Activated CD4-positive, alpha-beta memory T cell treated with anti-CD3 and anti-CD28 coated beads for 36 hours (primary cell): ENCODE measurements around the gene APH1B. TPM values are rescaled to one million over a fixed set of nuclear protein-coding genes. Genes with fewer than 3 reads are reported as not detected.
A peak's percentile ranks its signal among the peaks of the same experiment; 100 is the strongest.

ENCODE experiments used
- CTCF ChIA-PET: fragments of 350-600 bp; sonication (Branson Sonifier 250); formaldehyde crosslinking; loops from one replicate; lab custom pipeline; 2021; ENCODE audit warnings: antibody characterized with exemption, inconsistent platforms; lab: Charles Lee
- POLR2A ChIA-PET: fragments of 350-600 bp; sonication (Branson Sonifier 250); formaldehyde crosslinking; loops from one replicate; lab custom pipeline; 2021; ENCODE audit warnings: antibody characterized with exemption; lab: Charles Lee
- DNase-seq: peaks from one replicate; pipeline ENCODE4 v3.0.0-alpha.2; 2020
- H3K27ac Mint-ChIP-seq: one replicate; pipeline ENCODE4 v1.8.0; 2021; ENCODE audit warnings: mixed read lengths
- H3K27me3 Mint-ChIP-seq: one replicate; pipeline ENCODE4 v1.8.0; 2021; ENCODE audit warnings: mixed read lengths
- H3K36me3 Mint-ChIP-seq: one replicate; pipeline ENCODE4 v1.8.0; 2021; ENCODE audit warnings: mixed read lengths
- H3K4me1 Mint-ChIP-seq: one replicate; pipeline ENCODE4 v1.8.0; 2021; ENCODE audit warnings: low read depth, mixed read lengths
- H3K4me3 Mint-ChIP-seq: one replicate; pipeline ENCODE4 v1.8.0; 2021; ENCODE audit warnings: mild to moderate bottlenecking, mixed read lengths
- H3K9me3 Mint-ChIP-seq: one replicate; pipeline ENCODE4 v1.8.0; 2021; ENCODE audit warnings: mixed read lengths
- intact Hi-C: fragments of 100-400 bp; cut with micrococcal nuclease; formaldehyde crosslinking; loops from one replicate; pipeline ENCODE4 v1.15.1; 2023
- total RNA-seq, 2 experiments: library from RNA; stranded (reverse); gene quantifications; one replicate each; pipeline ENCODE4 v1.2.3, GENCODE V29; 2021

APH1B gene
- total RNA-seq, 2 experiments from 2014 or later: 6.6 to 7.0 TPM

- Mint-ChIP-seq H3K4me3 (no peak overlapping the region), H3K36me3 (peaks cover 21% of the 10 kb centered on the region), H3K27ac (no peak overlapping the region), H3K4me1 (peaks cover 68% of the 10 kb centered on the region), H3K9me3 (no peaks in the 10 kb centered on the region), H3K27me3 (no peaks in the 10 kb centered on the region)
- peak; percentile 57 for DNase-seq
- ChIA-PET CTCF (interaction anchor here (1.0 to 1.1 kb wide), 3 partner anchors 20 to 50 kb away, joined by 3 read pairs; no protein-coding TSS in a partner anchor), POLR2A (interaction anchor here (0.6 to 1.3 kb wide), 7 partner anchors 40 to 198 kb away, joined by 3 to 5 read pairs (median 4); partner anchors contain the start of gene RPS27L)
- intact Hi-C loops: loop anchor here (2.0 to 5.0 kb wide), 2 partner anchors 39 to 62 kb away; partner anchors contain the start of gene APH1B
Measured at GRCh38 chr15:63238796-63239195, 38.6 kb upstream of the APH1B start.

- H3K4me3 Mint-ChIP-seq: no peak overlapping the region
- DNase-seq: no peak
- no peaks in the 10 kb centered on the region for H3K27me3 Mint-ChIP-seq
- peaks cover 69% of the 10 kb centered on the region for H3K4me1 Mint-ChIP-seq
- intact Hi-C loops: loop anchor here (5.0 kb wide), 1 partner anchor 83 kb away; the partner anchor contains the start of gene RPS27L
- H3K27ac Mint-ChIP-seq: no peak overlapping the region
- H3K36me3 Mint-ChIP-seq: peaks cover 15% of the 10 kb centered on the region
- no peaks in the 10 kb centered on the region for H3K9me3 Mint-ChIP-seq
- ChIA-PET POLR2A (no interaction called here), CTCF (no interaction called here)
Measured at GRCh38 chr15:63240109-63240508, 37.3 kb upstream of the APH1B start.

DNA sequence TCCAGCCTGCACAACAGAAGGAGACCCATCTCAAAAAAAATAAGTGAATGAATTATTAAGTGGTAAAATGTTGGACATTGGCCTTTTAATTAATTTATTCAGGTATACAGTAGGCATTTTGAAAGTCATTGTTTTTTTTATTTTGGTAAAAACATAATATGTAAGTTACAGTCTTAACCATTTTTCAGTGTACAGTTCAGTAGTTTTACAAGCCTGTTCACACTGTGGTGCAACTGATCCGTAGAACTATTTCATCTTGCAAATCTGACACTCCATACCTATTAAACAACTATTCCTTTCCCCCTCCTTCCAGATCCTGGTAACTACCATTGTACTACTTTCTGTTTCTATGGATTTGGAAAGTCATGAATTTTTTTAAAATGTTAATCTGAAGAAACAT lies 36.1 kb upstream of the APH1B start:
- no peak for DNase-seq
- no peak overlapping the region for H3K27ac Mint-ChIP-seq
- POLR2A ChIA-PET: no interaction called here
- H3K4me1 Mint-ChIP-seq: peaks cover 68% of the 10 kb centered on the region
- peaks cover 20% of the 10 kb centered on the region for H3K36me3 Mint-ChIP-seq
- H3K4me3 Mint-ChIP-seq: no peak overlapping the region
- intact Hi-C loops: loop anchor here (5.0 kb wide), 1 partner anchor 84 kb away; the partner anchor contains the start of gene RPS27L
- no peaks in the 10 kb centered on the region for H3K9me3 Mint-ChIP-seq
- no peaks in the 10 kb centered on the region for H3K27me3 Mint-ChIP-seq
- CTCF ChIA-PET: no interaction called here

GRCh38 chr15:63243101-63243500 lies 34.3 kb upstream of the APH1B start:
- ChIA-PET POLR2A (no interaction called here), CTCF (interaction anchor here (1.2 kb wide), 1 partner anchor 10 kb away, joined by 4 read pairs; no protein-coding TSS in a partner anchor)
- H3K4me3 Mint-ChIP-seq: no peak overlapping the region
- H3K4me1 Mint-ChIP-seq: peaks cover 59% of the 10 kb centered on the region
- no peak overlapping the region for H3K27ac Mint-ChIP-seq
- intact Hi-C loops: loop anchor here (5.0 kb wide), 1 partner anchor 86 kb away; the partner anchor contains the start of gene RPS27L
- peaks cover 27% of the 10 kb centered on the region for H3K36me3 Mint-ChIP-seq
- no peak for DNase-seq
- H3K9me3 Mint-ChIP-seq: no peaks in the 10 kb centered on the region
- H3K27me3 Mint-ChIP-seq: no peaks in the 10 kb centered on the region

DNA sequence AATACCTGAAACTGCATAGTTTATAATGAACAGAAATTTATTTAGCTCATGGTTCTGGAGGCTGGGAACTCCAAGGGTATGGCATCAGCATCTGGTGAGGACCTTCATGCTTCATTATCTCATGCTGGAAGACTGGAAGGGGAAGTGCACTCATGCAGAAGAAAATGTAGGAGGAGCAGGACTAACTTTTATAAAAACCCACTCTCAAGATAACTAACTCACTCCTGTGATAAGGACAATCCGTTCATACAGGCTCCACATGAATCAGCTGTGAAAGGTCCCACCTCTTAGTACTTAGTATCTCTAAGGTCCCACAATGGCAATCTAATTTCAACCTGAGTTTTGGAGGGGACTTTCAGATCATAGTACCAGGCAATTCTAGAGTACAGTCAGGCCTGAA lies 33.6 kb upstream of the APH1B start:
- H3K36me3 Mint-ChIP-seq: peaks cover 27% of the 10 kb centered on the region
- DNase-seq: no peak
- peaks cover 53% of the 10 kb centered on the region for H3K4me1 Mint-ChIP-seq
- H3K27me3 Mint-ChIP-seq: no peaks in the 10 kb centered on the region
- ChIA-PET POLR2A (interaction anchor here (0.7 to 1.0 kb wide), 2 partner anchors 47 to 48 kb away, joined by 3 read pairs; no protein-coding TSS in a partner anchor), CTCF (interaction anchor here (1.2 to 2.4 kb wide), 2 partner anchors 11 to 78 kb away, joined by 4 to 7 read pairs; no protein-coding TSS in a partner anchor)
- peak overlapping the region; percentile 56 for H3K27ac Mint-ChIP-seq
- no peak overlapping the region for H3K4me3 Mint-ChIP-seq
- intact Hi-C loops: loop anchor here (5.0 kb wide), 1 partner anchor 86 kb away; the partner anchor contains the start of gene RPS27L
- H3K9me3 Mint-ChIP-seq: no peaks in the 10 kb centered on the region

DNA sequence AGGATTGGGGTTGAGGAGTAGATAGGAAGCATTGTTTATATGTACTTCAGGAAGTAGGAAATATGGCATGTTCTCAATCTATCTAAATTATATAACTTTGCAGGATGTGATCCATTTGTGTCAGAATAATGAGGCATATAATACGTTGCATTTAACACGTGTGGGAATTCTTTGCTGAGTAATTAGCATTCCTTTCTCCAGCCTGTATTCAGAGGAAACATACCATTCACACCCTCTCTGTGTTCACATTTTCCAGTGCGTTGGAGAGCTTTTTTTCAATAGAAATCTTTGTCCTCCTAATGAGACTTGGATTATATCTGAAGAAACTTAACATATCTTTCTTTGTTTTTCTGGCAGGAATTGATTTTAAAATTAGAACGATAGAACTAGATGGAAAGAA lies 33.0 kb upstream of the APH1B start:
- H3K27me3 Mint-ChIP-seq: no peaks in the 10 kb centered on the region
- H3K36me3 Mint-ChIP-seq: peaks cover 29% of the 10 kb centered on the region
- no peak overlapping the region for H3K4me3 Mint-ChIP-seq
- H3K27ac Mint-ChIP-seq: peak overlapping the region; percentile 60
- no peaks in the 10 kb centered on the region for H3K9me3 Mint-ChIP-seq
- peaks cover 51% of the 10 kb centered on the region for H3K4me1 Mint-ChIP-seq
- ChIA-PET POLR2A (interaction anchor here (0.7 to 1.0 kb wide), 2 partner anchors 48 to 49 kb away, joined by 3 read pairs; no protein-coding TSS in a partner anchor), CTCF (interaction anchor here (0.7 to 2.4 kb wide), 4 partner anchors 12 to 87 kb away, joined by 3 to 7 read pairs (median 4); partner anchors contain the start of gene RPS27L)
- intact Hi-C loops: loop anchor here (5.0 kb wide), 1 partner anchor 87 kb away; the partner anchor contains the start of gene RPS27L
- no peak for DNase-seq

DNA sequence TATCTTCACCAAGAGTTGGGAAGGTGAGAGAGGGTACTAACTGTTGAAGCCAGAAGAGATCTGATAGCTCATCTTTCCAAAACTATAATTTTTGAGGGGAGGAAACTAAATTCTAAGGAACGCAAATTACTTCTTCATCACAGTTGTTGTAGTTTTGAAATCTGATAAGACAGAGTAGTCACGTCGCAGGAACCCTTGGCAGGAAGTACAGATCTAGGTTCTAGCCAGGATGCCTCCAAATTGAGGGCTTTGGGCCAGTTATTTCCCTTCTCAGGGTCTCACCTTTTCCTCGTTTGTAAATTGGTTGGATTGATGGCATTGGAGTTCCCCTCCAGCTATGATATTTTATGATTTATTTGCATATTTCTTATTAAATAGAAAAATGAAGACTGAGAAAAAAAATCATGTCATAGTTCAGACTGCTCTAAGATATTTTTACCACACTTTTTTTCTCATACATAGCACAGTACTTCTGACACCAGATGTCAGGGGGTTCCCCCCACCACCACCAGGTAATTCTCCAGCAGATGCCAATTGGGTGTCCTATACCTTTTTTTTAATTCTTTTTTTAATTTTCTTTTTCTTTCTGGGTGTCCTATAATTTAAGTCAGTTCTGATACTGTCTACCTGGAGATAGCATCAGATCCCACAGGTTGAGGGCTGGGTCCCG lies 32.3 kb upstream of the APH1B start:
- H3K4me3 Mint-ChIP-seq: no peak overlapping the region
- H3K27ac Mint-ChIP-seq: peak overlapping the region; percentile 60
- no peak for DNase-seq
- no peaks in the 10 kb centered on the region for H3K9me3 Mint-ChIP-seq
- ChIA-PET CTCF (interaction anchor here (0.7 to 2.4 kb wide), 3 partner anchors 70 to 88 kb away, joined by 3 to 7 read pairs (median 3); partner anchors contain the start of gene RPS27L), POLR2A (interaction anchor here (1.0 kb wide), 1 partner anchor 48 kb away, joined by 3 read pairs; no protein-coding TSS in a partner anchor)
- H3K36me3 Mint-ChIP-seq: peaks cover 30% of the 10 kb centered on the region
- peaks cover 49% of the 10 kb centered on the region for H3K4me1 Mint-ChIP-seq
- intact Hi-C loops: loop anchor here (5.0 kb wide), 1 partner anchor 88 kb away; the partner anchor contains the start of gene RPS27L
- H3K27me3 Mint-ChIP-seq: no peaks in the 10 kb centered on the region

- POLR2A ChIA-PET: interaction anchor here (1.2 kb wide), 1 partner anchor 15 kb away, joined by 3 read pairs; no protein-coding TSS in a partner anchor
- H3K27me3 Mint-ChIP-seq: no peaks in the 10 kb centered on the region
- no peaks in the 10 kb centered on the region for H3K9me3 Mint-ChIP-seq
- CTCF ChIA-PET: interaction anchor here (0.8 kb wide), 1 partner anchor 18 kb away, joined by 3 read pairs; no protein-coding TSS in a partner anchor
- H3K4me3 Mint-ChIP-seq: no peak overlapping the region
- intact Hi-C loops: no loop called here
- no peak for DNase-seq
- H3K36me3 Mint-ChIP-seq: peaks cover 43% of the 10 kb centered on the region
- H3K4me1 Mint-ChIP-seq: peaks cover 47% of the 10 kb centered on the region
- H3K27ac Mint-ChIP-seq: no peak overlapping the region
Measured at GRCh38 chr15:63246691-63247469, 30.5 kb upstream of the APH1B start.

- intact Hi-C loops: no loop called here
- CTCF ChIA-PET: no interaction called here
- DNase-seq: no peak
- H3K4me3 Mint-ChIP-seq: no peak overlapping the region
- POLR2A ChIA-PET: no interaction called here
- H3K4me1 Mint-ChIP-seq: peaks cover 25% of the 10 kb centered on the region
- no peaks in the 10 kb centered on the region for H3K27me3 Mint-ChIP-seq
- peaks cover 36% of the 10 kb centered on the region for H3K36me3 Mint-ChIP-seq
- no peaks in the 10 kb centered on the region for H3K9me3 Mint-ChIP-seq
- H3K27ac Mint-ChIP-seq: peak overlapping the region; percentile 58
Measured at GRCh38 chr15:63250312-63250965, 27.0 kb upstream of the APH1B start.

DNA sequence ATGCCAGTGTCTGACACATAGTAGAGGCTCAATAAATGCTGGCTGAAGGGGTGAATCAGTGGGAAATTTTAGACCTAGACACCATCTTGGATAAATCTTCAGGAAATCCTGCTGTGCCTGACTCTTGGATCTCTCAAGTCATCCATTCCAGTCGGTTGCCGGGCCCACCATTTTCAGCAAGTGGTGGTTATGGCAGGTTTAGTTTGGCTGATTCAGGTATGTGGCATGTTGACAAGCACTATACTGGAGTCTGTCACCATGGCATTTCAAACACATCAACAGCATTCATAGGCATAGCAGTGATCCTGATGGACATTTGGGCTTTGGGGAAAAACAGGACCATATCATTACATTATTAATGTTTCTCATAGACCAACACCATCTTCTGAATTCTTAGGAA lies 25.7 kb upstream of the APH1B start:
- Mint-ChIP-seq H3K27ac (no peak overlapping the region), H3K36me3 (peaks cover 35% of the 10 kb centered on the region), H3K4me3 (no peak overlapping the region), H3K4me1 (peaks cover 18% of the 10 kb centered on the region), H3K27me3 (no peaks in the 10 kb centered on the region), H3K9me3 (no peaks in the 10 kb centered on the region)
- CTCF ChIA-PET: no interaction called here
- intact Hi-C loops: no loop called here
- no peak for DNase-seq
- POLR2A ChIA-PET: no interaction called here

DNA sequence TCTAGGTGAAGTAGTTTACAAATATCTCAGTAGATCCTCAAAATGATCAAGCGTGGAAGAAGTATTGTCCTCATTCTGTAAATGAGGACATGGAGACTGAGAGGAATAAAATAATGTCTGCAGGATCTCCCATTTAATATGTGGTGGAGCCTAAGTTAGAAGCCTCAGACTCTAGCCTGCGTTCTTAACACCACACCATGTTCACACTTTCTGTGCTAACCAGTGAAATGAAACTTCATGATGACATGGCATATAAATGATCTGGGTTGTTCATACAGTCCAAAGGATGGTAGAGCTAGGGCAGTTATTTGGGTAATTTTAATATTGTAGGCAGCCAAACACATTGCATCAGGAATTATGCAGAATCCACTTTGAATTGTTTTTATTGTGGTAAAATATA lies 25.1 kb upstream of the APH1B start:
- ChIA-PET CTCF (no interaction called here), POLR2A (no interaction called here)
- H3K4me3 Mint-ChIP-seq: no peak overlapping the region

More for the DNA sequence above, 25.1 kb upstream of the APH1B start:
- peaks cover 16% of the 10 kb centered on the region for H3K4me1 Mint-ChIP-seq
- H3K9me3 Mint-ChIP-seq: no peaks in the 10 kb centered on the region
- DNase-seq: no peak
- peaks cover 30% of the 10 kb centered on the region for H3K36me3 Mint-ChIP-seq
- no peaks in the 10 kb centered on the region for H3K27me3 Mint-ChIP-seq
- intact Hi-C loops: no loop called here
- no peak overlapping the region for H3K27ac Mint-ChIP-seq
